H7 (cell line): ENCODE measurements around the gene SRF. TPM values are rescaled to one million over a fixed set of nuclear protein-coding genes. Genes with fewer than 3 reads are reported as not detected.
A peak's percentile ranks its signal among the peaks of the same experiment; 100 is the strongest.

Experiments
- DNase-seq: peaks from one replicate; pipeline ENCODE4 v3.0.0; 2012
- H3K27me3 ChIP-seq: 2 replicates; pipeline ENCODE4 v1.6.0; 2011; ENCODE audit warnings: mild to moderate bottlenecking, low read length; ENCODE audit not compliant: control insufficient read depth, insufficient read depth
- H3K36me3 ChIP-seq: replicated peaks from 2 replicates; pipeline ENCODE4 v1.5.1; 2011; ENCODE audit warnings: low read length; ENCODE audit not compliant: control insufficient read depth, insufficient read depth
- H3K4me3 ChIP-seq: 2 replicates; pipeline ENCODE4 v1.5.1; 2011; ENCODE audit warnings: low read depth, mild to moderate bottlenecking, control low read depth, low read length, moderate library complexity; ENCODE audit not compliant: insufficient read depth
- total RNA-seq: library from RNA; depleted of rRNA; stranded (reverse); fragments of >200 nt; shearing (Covaris generic); gene quantifications from 2 replicates; pipeline ENCODE4 v1.2.3, GENCODE V29; 2014

The SRF gene
- total RNA-seq, 1 experiment from 2014 or later = 48.3 TPM

DNA sequence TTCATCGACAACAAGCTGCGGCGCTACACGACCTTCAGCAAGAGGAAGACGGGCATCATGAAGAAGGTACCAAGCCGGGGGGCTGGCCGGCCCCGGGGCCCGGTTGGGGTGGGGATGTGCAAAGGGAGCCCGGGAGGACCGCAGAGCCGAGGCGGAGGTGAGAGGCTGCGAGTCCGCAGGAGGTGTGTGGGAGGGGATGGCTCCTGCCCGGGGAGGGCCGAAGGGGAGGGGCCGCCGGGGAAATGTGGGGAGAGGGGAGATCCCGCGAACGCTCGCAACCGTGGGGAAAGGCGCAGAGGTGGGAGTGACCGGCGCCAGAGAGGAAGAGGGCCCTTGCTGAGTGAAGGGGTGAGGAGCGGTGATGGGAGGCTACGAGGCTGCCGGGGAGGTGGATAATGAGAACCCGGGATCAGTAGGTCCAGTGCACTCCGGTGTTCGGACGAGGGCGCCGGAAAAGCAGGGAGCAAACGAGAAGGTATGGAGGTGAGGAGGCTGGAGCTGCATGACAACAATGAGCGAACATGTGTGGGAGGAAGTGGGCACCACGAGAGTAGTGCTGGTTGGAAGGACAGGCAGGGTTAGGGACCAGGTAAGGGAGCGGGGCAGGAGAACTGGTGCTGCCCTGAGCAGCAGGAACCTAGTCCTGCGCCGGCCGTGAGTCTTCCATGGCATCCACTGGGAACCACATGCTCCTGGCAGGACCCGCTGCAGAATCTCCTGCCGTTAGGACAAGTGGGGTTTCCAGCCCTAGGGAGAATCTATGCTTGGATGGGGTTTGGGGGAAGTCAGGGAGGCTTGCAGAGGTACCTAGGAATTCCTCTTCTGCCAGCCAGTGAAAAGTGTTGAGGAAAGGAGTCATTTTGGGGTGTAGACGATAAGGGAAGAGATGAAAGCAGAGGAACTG, 1.3 kb downstream of the SRF start:
- peaks cover 3% of the 10 kb centered on the region; the same call in 1 of the 2 replicates for H3K27me3 ChIP-seq
- peak; percentile 80 for DNase-seq

DNA sequence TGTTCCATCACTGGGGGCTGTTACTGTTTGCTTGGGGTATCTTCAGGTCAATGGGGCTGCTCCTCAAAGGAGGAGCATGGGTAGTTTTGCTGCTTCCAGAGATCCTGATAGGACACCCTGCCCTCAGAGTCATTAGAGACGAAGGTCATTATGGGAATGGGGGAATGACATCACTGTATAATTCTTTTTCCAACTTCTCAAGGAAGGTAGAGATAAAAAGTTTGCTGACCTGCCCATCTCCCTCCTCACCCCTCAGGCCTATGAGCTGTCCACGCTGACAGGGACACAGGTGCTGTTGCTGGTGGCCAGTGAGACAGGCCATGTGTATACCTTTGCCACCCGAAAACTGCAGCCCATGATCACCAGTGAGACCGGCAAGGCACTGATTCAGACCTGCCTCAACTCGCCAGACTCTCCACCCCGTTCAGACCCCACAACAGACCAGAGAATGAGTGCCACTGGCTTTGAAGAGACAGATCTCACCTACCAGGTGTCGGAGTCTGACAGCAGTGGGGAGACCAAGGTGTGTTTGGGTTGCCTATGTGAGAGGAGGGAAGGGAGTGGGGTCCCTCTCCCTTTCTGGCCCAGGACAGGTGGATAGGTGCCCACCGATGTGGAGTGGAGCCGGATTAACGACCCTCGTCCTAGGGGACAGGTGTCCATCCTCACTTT, 2.7 kb downstream of the SRF start:
- Histone ChIP-seq H3K4me3 (peak overlapping the region; percentile 14), H3K36me3 (peaks cover 24% of the 10 kb centered on the region), H3K27me3 (peaks cover 3% of the 10 kb centered on the region; the same call in 1 of the 2 replicates)
- peak; percentile 24 for DNase-seq

More for the DNA sequence above, 1.3 kb downstream of the SRF start:
- peak overlapping the region; percentile 84 for H3K4me3 ChIP-seq
- peaks cover 16% of the 10 kb centered on the region for H3K36me3 ChIP-seq

DNA sequence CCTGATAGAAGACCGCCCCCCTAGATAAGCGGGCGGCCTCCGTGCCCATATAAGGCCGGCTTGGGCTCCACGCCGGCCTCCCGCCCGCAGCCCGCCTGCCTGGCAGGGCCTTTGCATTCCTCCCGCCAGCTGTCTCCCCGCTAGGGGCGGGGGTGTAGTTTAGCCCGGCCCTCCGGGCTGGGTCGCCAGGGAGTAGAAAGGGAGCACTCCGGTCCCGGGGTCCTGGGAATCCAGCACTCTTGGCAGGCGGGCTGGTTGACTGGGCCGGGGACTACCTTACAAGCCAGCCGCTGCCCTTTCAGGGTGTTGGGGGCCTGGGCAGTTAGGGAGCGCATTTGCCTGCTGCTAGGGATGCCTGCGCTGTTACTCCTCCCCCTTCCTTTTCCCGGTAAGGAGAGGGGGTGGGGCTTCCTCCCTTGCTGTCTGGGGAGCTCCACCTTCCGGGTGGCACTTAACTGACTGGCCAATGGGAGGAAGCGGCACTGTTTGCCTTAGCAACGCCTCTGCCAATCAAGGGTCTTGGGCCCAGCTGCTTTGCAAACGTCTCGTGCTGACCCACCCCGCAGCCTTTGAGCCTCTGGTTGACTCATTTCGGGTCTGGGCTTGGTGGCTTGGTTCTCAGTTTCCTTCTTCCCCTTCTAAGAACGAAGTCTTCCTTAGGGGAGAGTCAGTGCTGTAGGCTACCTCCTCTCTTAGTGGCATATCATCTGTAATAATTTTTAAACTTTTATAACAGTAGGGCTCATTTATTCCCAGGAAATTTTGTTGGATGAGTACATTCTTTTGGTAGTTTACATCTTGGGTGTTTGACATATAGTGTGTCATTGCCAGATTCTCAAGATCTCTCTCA, 3.4 kb downstream of the SRF start:
- DNase-seq = peak; percentile 99
- Histone ChIP-seq H3K4me3 (peak overlapping the region; percentile 34), H3K36me3 (peaks cover 24% of the 10 kb centered on the region), H3K27me3 (peaks cover 3% of the 10 kb centered on the region; the same call in 1 of the 2 replicates)

DNA sequence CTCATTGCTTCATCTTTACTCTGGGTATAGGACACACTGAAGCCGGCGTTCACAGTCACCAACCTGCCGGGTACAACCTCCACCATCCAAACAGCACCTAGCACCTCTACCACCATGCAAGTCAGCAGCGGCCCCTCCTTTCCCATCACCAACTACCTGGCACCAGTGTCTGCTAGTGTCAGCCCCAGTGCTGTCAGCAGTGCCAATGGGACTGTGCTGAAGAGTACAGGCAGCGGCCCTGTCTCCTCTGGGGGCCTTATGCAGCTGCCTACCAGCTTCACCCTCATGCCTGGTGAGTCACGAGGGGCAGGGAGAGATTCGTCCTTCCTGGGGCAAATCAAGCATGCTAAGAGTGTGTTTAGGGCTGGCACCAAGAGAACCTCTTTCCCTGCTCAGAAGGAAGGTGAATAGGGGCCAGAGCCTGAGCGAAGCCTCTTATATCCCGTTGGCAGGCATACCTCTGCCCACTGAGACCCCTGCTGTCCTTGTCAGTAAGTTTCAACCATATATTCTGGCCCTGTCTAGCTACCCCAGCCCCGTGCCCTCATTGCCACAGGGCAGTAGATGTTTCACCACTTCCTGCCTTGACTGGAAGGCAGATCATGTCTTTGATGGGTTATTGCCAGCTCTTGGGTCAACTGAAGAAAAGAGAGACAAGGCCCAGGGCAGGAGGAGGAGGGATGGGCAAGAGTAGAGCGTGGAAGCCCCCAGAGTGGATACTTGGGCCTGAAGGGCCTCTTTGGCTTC, 4.8 kb downstream of the SRF start:
- Histone ChIP-seq H3K36me3 (peaks cover 24% of the 10 kb centered on the region), H3K27me3 (peaks cover 3% of the 10 kb centered on the region; the same call in 1 of the 2 replicates), H3K4me3 (no peak overlapping the region)
- DNase-seq = no peak

DNA sequence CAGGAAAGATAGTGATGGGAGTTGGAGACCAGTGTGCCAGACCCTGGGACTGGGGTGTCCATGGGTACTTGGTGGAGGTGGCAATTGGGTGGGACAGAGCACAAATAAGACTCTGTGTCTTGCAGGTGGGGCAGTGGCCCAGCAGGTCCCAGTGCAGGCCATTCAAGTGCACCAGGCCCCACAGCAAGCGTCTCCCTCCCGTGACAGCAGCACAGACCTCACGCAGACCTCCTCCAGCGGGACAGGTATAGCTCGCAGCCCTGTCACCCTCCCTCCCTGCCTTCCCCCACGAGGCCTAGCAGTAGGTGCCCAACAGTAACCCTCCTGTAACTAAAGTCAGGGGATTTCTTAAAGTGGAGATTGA, 5.3 kb downstream of the SRF start:
- no peak for DNase-seq
- peaks cover 24% of the 10 kb centered on the region for H3K36me3 ChIP-seq
- H3K27me3 ChIP-seq = peaks cover 3% of the 10 kb centered on the region; the same call in 1 of the 2 replicates
- no peak overlapping the region for H3K4me3 ChIP-seq

DNA sequence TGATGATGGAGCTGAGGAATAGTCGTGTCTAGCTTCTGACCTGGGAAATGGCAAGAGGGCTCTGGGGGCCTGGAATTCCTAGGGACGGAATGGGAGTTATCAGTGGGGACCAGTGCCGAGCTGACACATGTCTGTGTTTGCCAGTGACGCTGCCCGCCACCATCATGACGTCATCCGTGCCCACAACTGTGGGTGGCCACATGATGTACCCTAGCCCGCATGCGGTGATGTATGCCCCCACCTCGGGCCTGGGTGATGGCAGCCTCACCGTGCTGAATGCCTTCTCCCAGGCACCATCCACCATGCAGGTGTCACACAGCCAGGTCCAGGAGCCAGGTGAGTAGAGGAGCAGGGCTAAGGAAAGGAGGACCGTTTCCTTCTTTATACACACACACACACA, 7.1 kb downstream of the SRF start:
- DNase-seq = no peak
- peaks cover 24% of the 10 kb centered on the region for H3K36me3 ChIP-seq
- no peaks in the 10 kb centered on the region; the same call in 1 of the 2 replicates for H3K27me3 ChIP-seq
- H3K4me3 ChIP-seq = no peak overlapping the region

DNA sequence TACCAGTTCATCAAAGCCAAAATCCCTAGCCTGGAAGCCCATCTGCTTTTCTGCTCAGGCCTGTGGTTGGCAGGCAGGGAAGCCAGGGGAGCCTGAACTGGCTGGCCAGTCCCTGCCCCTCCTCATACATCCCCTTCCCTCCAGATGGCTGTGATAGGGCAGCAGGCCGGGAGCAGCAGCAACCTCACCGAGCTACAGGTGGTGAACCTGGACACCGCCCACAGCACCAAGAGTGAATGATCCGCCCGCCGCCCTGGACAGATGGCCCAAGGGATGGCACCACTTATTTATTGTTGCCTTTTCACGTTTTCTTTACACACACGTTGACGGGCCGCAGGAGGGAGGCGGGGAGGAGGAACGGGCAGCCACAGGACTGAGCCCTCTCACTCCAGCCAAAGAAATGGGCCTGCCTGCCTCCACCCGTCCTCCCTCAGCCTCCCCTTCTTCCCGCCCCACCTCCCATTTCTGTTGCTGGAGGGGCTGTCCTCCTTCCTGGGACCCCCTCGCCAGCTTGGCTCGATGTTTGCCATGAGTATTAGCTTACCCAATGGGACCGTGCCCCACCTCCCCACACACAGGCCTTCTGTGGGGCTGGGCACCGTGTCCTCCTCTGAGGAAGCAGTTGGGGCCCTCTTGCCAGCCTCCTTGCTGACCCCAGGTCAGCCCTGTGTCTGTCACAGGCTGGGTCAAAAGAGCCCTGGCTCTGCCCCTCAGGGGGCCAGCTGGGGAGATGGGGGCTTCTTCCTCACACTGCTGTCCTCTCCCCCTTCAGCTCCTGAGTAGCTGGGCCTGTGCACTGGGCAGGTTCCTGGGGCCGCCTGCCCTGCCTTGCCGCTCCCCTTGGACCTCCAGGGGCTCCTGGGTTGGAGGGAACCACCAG, 8.1 kb downstream of the SRF start:
- peaks cover 24% of the 10 kb centered on the region for H3K36me3 ChIP-seq
- H3K27me3 ChIP-seq = no peaks in the 10 kb centered on the region
- no peak overlapping the region for H3K4me3 ChIP-seq
- peak; percentile 32 for DNase-seq

DNA sequence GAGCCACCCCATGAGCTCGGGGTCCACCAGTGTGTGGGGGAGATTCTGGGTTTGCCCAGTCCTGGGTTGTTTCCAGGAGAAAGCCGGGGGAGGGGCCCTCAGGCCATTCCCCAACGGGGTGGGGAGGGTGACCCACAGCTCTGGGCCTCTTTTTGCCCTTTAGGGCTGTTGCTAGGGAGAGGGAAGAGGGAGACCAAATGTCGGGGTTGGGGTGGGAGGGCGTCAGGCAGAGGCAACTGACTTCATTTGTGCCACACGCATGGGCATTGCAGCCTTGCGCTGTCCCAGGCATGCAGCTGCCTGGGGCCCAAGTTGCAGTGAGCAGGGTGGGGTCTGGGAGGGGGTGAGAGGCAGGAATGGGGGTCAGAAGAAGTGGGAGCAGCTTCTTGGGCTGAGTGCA, 9.0 kb downstream of the SRF start:
- peaks cover 24% of the 10 kb centered on the region for H3K36me3 ChIP-seq
- DNase-seq = peak; percentile 55
- no peaks in the 10 kb centered on the region for H3K27me3 ChIP-seq
- no peak overlapping the region for H3K4me3 ChIP-seq

DNA sequence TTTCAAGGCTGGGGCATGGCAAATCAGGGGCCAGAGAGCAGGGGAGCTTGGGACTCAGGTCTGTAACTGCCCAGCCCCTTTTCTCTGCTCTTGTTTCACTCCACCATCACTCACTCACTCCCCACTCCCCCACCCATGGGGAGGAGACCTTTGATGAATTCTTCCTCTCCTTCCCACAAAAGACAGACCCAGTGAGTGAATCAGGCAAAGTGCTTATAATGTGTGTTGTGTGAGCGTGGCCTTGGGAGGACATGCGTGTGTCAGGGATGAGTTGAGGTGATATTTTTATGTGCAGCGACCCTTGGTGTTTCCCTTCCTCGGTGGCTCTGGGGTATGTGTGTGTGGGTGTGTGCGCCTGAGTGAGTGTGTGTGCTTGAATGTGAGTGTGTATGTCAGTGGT, 9.9 kb downstream of the SRF start:
- H3K4me3 ChIP-seq = no peak overlapping the region

DNA sequence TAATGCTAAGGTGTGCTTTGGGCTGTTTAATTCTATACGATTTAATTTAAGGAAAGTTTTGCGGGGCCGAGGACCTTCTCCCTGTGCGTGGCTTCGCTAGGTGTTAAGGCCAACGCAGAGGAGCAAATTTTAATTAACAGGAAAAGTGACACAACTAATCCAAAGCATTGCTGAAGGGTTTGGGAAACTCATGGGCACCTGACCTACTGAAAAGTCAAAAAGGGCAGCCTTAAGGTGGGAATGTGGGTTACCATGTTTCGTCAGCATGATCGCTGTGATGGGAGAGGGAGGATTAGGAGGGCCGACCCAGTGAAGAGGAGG, 10.5 kb downstream of the SRF start:
- Histone ChIP-seq H3K4me3 (peak overlapping the region; percentile 70), H3K27me3 (no peaks in the 10 kb centered on the region), H3K36me3 (peaks cover 10% of the 10 kb centered on the region)
- DNase-seq = no peak

More for the DNA sequence above, 9.9 kb downstream of the SRF start:
- Histone ChIP-seq H3K36me3 (peaks cover 16% of the 10 kb centered on the region), H3K27me3 (no peaks in the 10 kb centered on the region)
- peak; percentile 61 for DNase-seq

DNA sequence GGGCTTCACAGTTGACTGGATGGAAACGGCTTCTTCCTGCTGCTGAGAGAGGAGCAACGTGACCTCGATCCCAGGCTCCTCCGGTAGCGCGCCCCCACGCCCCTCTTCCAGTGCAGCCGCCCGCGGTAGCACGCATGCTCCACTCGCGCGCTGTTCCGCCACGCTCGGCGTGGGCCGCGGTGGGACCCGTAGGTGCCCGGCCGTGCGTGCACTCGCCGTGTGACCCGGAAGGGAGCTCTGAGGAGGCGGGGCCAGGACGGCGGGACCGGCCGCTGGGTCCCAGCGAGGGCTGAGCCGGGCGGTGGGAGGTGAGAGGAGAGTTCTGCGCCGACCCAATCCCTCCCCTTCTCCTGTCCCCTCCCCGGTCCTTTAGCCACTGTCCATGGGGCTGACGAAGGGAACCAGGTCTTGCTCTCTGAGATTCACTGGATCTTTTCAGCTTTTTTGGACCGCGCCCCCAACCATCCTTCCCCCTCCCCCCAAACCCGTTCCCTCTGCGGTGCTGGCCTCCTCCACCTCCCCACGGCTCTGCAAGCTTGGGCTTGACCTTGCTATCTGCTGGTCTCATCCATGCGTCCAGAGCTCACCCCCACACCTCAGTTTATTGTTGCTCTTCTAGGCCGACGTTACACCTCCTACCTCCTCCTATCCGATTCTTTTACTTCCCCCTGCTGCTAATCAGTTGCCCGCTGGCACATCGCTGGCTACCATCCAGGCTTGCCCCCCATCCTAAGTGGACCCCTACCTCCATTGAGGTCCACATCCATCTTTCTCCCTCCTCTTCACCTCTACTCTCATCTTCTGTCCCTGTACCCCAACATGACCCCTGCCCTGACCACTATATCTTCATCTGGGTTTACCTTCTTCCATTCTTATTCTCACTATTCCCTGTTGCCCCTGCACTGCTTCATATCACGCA, 11.1 kb downstream of the SRF start, which contains the start of gene CUL9:
Gene CUL9, plus strand, starts transcription at position 255 of the 919 bp plus-strand sequence. CDS start 2,115 bp downstream, outside the sequence.
- Histone ChIP-seq H3K27me3 (no peaks in the 10 kb centered on the region), H3K4me3 (peak within 1 kb of the TSS; percentile 70), H3K36me3 (peaks cover 10% of the 10 kb centered on the region)
- DNase-seq = peak; percentile 94

DNA sequence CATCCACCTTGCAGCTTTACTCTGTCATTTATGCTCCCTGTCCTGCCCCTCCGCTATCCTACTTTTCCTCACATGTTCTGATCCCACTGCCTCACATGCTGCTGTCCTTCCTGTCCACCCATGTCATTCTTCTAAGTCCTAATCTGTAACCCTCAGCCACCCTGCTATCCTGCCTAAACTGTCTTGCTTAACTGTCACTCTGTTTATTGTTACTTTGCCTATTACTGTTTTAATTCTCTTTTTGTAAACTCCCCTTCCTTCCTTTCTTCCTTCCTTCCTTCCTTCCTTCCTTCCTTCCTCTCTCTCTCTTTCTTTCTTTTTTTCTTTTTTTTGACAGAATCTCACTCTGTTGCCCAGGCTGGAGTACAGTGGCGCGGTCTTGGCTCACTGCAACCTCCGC, 12.4 kb downstream of the SRF start:
- H3K36me3 ChIP-seq = peaks cover 5% of the 10 kb centered on the region

More for the DNA sequence above, 12.4 kb downstream of the SRF start:
- Histone ChIP-seq H3K27me3 (no peaks in the 10 kb centered on the region), H3K4me3 (no peak overlapping the region)
- DNase-seq = no peak
